Bronchial epithelial cell (primary cell): ENCODE results near the gene SH3PXD2B. TPM values are rescaled to one million over a fixed set of nuclear protein-coding genes. Genes with fewer than 3 reads are reported as not detected.

Experiments used
- DNase-seq: peaks from one replicate; pipeline ENCODE4 v3.0.0-alpha.2; 2010; ENCODE audit warnings: low read depth
- FAIRE-seq: peaks from 2 replicates; lab custom pipeline; 2011; peaks lifted over from hg19 to GRCh38; lab: Jason Lieb, UNC
- H3K27me3 ChIP-seq: 2 replicates; pipeline ENCODE4 v1.5.1; 2011; ENCODE audit warnings: low read length; ENCODE audit not compliant: control insufficient read depth, insufficient read depth
- H3K36me3 ChIP-seq: 2 replicates; pipeline ENCODE4 v1.5.1; 2011; ENCODE audit warnings: low read length; ENCODE audit not compliant: control insufficient read depth, insufficient read depth
- H3K4me3 ChIP-seq: 2 replicates; pipeline ENCODE4 v1.5.1; 2011; ENCODE audit warnings: mild to moderate bottlenecking, low read depth, low read length, control low read depth
- CTCF ChIP-seq: IDR thresholded peaks from 2 replicates; pipeline ENCODE4 v1.5.1; 2011; ENCODE audit warnings: mild to moderate bottlenecking, moderate library complexity, low read length, control low read depth, inconsistent platforms; ENCODE audit not compliant: insufficient read depth, severe bottlenecking
- total RNA-seq: library from RNA; depleted of rRNA; stranded (reverse); fragments of >200 nt; gene quantifications from 2 replicates; pipeline ENCODE4 v1.2.1, GENCODE V29; 2014

The SH3PXD2B gene
- total RNA-seq, 1 donor from 2014 or later, result 10.0 TPM

GRCh38 chr5:172450453-172450852 is 3.9 kb downstream of the SH3PXD2B start:
- no peak for DNase-seq
- peaks cover 5% of the 10 kb centered on the region for H3K36me3 ChIP-seq
- no peak overlapping the region for H3K4me3 ChIP-seq
- no peaks in the 10 kb centered on the region for H3K27me3 ChIP-seq
- no peak for TF ChIP-seq CTCF
- FAIRE-seq, result no peak

GRCh38 chr5:172448999-172449398 is 5.3 kb downstream of the SH3PXD2B start:
- peaks cover 5% of the 10 kb centered on the region for H3K36me3 ChIP-seq
- no peak overlapping the region for H3K4me3 ChIP-seq
- DNase-seq, result no peak
- no peak for TF ChIP-seq CTCF
- H3K27me3 ChIP-seq, result no peaks in the 10 kb centered on the region
- FAIRE-seq, result no peak

GRCh38 chr5:172447646-172448365 is 6.5 kb downstream of the SH3PXD2B start:
- DNase-seq, result no peak
- FAIRE-seq, result no peak
- TF ChIP-seq CTCF, result no peak

GRCh38 chr5:172446336-172447051 is 7.8 kb downstream of the SH3PXD2B start:
- no peak for TF ChIP-seq CTCF
- no peak for FAIRE-seq
- Histone ChIP-seq H3K4me3 (no peak overlapping the region), H3K27me3 (no peaks in the 10 kb centered on the region), H3K36me3 (peaks cover 5% of the 10 kb centered on the region)
- DNase-seq, result no peak

More at GRCh38 chr5:172447646-172448365, 6.5 kb downstream of the SH3PXD2B start:
- H3K27me3 ChIP-seq, result no peaks in the 10 kb centered on the region
- H3K36me3 ChIP-seq, result peaks cover 5% of the 10 kb centered on the region
- no peak overlapping the region for H3K4me3 ChIP-seq

GRCh38 chr5:172445866-172446265 is 8.5 kb downstream of the SH3PXD2B start:
- Histone ChIP-seq H3K4me3 (no peak overlapping the region), H3K27me3 (no peaks in the 10 kb centered on the region), H3K36me3 (peaks cover 5% of the 10 kb centered on the region)
- FAIRE-seq (no peak), DNase-seq (no peak)
- TF ChIP-seq CTCF, result no peak
